ENCODE measurements around the gene PBX3.

GRCh38 chr9:125739436-125739835 is 7.7 kb upstream of the PBX3 start:
- TF ChIP-seq SMC3 (conservative IDR thresholded peaks at IDR 0.05; ENCODE audit: insufficient read depth, low read depth, low read length) = no peak
- no peak for TF ChIP-seq TSHZ1 (CRISPR knock-in tag; IDR thresholded peaks at IDR 0.05)
